T follicular helper cell (primary cell): Measurements from ENCODE around the gene CYP3A7.
"Not testable (repeated sequence)": the region's sequence is repeated elsewhere in the genome, so short reads cannot be mapped to it uniquely, and the experiment has no call there.

ENCODE experiments used
- DNase-seq: peaks from one replicate; pipeline ENCODE4 v3.0.0-alpha.2; 2020; ENCODE audit warnings: low read depth

The CYP3A7 gene

DNA sequence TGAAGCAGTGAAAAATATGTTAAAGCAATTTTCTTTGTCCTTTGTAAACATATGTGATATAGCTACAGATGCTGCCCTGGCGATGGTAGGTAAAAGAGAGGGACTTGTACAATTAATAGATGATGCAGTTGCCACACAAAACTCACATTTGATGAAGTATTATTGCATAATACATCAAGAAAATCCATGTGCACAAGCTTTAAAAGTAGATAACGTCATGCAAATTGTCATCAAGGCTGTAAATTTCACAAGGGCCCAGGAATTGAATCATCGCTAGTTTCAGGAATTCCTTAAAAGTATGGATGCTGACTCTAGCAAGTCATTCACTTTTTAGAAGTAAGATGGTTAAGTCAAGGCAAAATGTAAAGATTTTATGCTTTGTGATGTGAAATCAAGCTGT lies 65.2 kb downstream of the CYP3A7 start:
- no peak for DNase-seq

DNA sequence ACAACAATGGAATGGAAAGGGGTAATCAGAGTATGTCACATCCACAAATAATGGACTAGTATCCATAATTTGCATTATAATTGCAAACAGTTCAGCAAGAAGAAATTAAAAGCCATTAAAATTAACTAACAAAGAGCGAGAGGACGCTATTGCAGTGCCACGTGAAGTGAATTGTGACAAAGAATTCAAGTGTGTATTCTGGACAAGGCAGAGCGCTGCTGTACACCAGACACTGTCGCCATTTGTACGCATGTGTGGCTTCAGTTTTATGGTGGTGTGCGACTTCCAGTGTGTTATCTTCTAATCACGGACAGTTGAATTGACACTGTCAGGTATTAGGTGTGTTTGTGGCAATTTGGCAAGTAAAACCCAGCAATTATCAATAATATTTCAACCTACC lies 66.5 kb downstream of the CYP3A7 start:
- DNase-seq = no peak

DNA sequence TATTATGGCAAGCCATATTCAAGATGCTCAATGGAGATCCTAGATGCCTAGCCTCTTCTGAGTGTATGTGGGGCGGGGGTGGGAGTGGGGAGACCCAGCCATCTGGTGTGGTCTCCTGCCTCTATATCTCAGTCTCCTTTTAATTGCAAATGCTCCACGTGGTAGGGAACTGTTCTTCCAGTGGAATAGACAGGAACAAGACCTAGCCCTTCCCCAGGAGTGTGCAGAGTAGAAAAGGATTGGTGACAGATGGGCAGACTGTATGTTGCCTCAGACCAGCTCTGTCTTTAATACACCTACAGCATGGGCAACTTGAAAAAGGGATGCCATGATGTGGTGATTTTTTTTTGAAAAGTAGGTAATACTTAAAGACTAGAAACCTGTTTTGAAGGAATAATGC lies 67.8 kb downstream of the CYP3A7 start:
- DNase-seq = no peak

DNA sequence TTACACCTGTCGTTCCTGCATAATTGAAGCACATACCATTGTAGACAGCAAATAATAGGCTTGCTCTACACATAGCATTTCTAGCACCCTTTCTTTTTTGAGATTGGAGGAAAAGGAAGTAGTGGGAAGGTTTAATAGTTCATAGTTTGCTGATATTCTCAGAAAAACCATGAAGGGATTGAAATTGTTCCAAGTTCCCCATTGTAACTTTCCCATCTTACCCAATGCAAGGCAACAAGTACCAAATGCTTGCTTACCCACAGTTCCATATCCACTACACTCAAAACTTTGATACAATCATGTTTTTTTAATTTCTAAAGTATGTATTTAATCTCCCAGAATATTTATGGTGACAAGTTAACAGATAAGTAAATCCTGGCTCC lies 69.0 kb downstream of the CYP3A7 start:
- no peak for DNase-seq

DNA sequence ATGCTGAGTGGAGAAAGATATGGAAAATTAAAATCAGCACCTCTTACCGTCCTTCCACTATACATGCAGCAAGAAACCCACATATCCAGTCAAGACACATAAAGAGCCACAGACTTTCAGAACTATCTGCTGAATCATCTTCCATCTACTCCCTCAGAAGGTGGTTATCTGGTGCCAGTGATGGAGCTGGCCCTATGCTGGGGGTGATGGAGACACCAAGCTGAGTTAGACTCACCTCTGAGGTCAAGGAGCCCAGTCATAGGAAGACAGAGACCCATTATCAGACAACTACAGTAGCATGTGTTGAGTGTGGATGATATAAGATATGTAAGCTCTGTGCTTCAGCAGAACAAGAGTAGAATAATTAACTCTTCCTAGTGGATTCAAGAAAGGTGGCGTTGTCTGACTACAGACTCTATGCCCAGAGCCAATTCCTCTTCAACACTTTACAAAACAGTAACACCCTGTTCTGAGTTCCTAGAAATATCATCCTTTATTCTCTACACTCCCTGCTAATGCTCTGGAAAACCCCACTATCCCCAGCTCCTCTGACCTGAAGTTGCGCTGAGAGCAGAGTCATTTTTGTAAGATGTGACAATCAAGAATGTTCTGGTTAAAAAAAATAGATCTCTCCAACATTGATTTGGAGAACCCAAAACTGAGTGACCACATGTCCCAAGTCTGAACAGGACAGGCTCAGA lies 69.5 kb downstream of the CYP3A7 start:
- DNase-seq = no peak

DNA sequence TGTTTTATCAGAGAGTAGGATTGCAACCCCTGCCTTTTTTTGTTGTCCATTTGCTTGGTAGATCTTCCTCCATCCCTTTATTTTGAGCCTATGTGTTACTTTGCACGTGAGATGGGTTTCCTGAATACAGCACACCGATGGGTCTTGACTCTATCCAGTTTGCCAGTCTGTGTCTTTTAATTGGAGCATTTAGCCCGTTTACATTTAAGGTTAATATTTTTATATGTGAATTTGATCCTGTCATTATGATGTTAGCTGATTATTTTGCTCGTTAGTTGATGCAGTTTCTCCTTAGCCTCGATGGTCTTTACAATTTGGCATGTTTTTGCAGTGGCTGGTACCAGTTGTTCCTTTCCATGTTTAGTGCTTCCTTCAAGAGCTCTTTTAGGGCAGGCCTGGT lies 77.1 kb downstream of the CYP3A7 start:
- not testable (repeated sequence) for DNase-seq
